Body of pancreas (tissue), 4 donors: Measurements from ENCODE around the gene ZNF281.
"Not testable (repeated sequence)": the region's sequence is repeated elsewhere in the genome, so short reads cannot be mapped to it uniquely, and the experiment has no call there.

Experiments used
- POLR2A ChIP-seq, 3 donors: fragments of 450-650 bp; IDR thresholded peaks; one replicate each; pipeline ENCODE4 v1.6.1; 2016; ENCODE audit warnings: antibody characterized with exemption in 3 of 3, mild to moderate bottlenecking in 2 of 3
- TF ChIP-seq, protein P1 (sequence below), 7 experiments: fragments of 450-650 bp in 4 of 7; fragments of 200-600 bp in 3 of 7; sonication (generic) in 3 of 7; IDR thresholded peaks; one replicate each; pipeline ENCODE4 v1.5.1; 2016 to 2019; ENCODE audit warnings: antibody characterized with exemption in 7 of 7

DNA sequence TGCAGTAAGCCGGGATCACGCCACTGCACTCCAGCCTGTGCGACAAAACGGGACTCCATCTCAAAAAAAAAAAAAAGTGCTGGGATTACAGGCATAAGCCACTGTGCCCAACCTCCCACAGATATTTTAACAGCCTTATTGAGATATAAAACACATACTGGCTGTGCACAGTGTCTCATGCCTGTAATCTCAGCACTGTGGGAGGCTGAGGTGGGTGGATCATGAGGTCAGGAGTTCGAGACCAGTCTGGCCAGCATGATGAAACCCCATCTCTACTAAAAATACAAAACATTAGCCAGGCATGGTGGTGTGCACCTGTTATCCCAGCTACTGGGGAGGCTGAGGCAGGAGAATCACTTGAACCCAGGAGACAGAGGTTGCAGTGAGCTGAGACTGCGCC is 51.9 kb downstream of the ZNF281 start:
- not testable (repeated sequence) for TF ChIP-seq POLR2A (IDR thresholded peaks at IDR 0.05)
- TF ChIP-seq, protein P1, sequence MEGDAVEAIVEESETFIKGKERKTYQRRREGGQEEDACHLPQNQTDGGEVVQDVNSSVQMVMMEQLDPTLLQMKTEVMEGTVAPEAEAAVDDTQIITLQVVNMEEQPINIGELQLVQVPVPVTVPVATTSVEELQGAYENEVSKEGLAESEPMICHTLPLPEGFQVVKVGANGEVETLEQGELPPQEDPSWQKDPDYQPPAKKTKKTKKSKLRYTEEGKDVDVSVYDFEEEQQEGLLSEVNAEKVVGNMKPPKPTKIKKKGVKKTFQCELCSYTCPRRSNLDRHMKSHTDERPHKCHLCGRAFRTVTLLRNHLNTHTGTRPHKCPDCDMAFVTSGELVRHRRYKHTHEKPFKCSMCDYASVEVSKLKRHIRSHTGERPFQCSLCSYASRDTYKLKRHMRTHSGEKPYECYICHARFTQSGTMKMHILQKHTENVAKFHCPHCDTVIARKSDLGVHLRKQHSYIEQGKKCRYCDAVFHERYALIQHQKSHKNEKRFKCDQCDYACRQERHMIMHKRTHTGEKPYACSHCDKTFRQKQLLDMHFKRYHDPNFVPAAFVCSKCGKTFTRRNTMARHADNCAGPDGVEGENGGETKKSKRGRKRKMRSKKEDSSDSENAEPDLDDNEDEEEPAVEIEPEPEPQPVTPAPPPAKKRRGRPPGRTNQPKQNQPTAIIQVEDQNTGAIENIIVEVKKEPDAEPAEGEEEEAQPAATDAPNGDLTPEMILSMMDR (IDR thresholded peaks at IDR 0.05), result not testable (repeated sequence)
